ENCODE results near the gene GFI1B.

- TF ChIP-seq CTCF (IDR thresholded peaks at IDR 0.05 in 4 of 5, conservative IDR thresholded peaks at IDR 0.05 in 1 of 5): no peak
- no peak for TF ChIP-seq POLR2A (IDR thresholded peaks at IDR 0.05)
These were observed 12.3 kb downstream of the GFI1B start for GRCh38 chr9:132990781-132991180.
